H9 (cell line): ENCODE data around the gene STMN1. TPM values are rescaled to one million over a fixed set of nuclear protein-coding genes. Genes with fewer than 3 reads are reported as not detected.

Source experiments
- DNase-seq: peaks from one replicate; pipeline ENCODE4 v3.0.0-alpha.2; 2017
- H2AFZ ChIP-seq: one replicate; pipeline ENCODE4 v1.6.1; 2013; ENCODE audit warnings: mild to moderate bottlenecking, low read length, control low read depth, moderate library complexity
- H2AK5ac ChIP-seq: 2 replicates; pipeline ENCODE4 v1.6.1; 2013; ENCODE audit warnings: low read length, control low read depth, mixed read lengths; ENCODE audit not compliant: insufficient read length
- H2BK120ac ChIP-seq: one replicate; pipeline ENCODE4 v1.6.1; 2013; ENCODE audit warnings: low read depth, mild to moderate bottlenecking, low read length, control low read depth, inconsistent platforms; ENCODE audit not compliant: poor library complexity, severe bottlenecking
- H2BK12ac ChIP-seq: 2 replicates; pipeline ENCODE4 v1.6.1; 2013; ENCODE audit warnings: low read length, control low read depth, mixed read lengths, low read depth; ENCODE audit not compliant: insufficient read length
- H2BK15ac ChIP-seq: 2 replicates; pipeline ENCODE4 v1.6.1; 2013; ENCODE audit warnings: low read depth, low read length, control low read depth
- H2BK20ac ChIP-seq: one replicate; pipeline ENCODE4 v1.6.1; 2013; ENCODE audit warnings: low read depth, mild to moderate bottlenecking, low read length, control low read depth, inconsistent platforms; ENCODE audit not compliant: poor library complexity, severe bottlenecking
- H2BK5ac ChIP-seq: 2 replicates; pipeline ENCODE4 v1.6.1; 2013; ENCODE audit warnings: low read length, control low read depth, mixed read lengths; ENCODE audit not compliant: insufficient read length
- H3K14ac ChIP-seq: 2 replicates; pipeline ENCODE4 v1.6.1; 2013; ENCODE audit warnings: low read length, control low read depth; ENCODE audit not compliant: insufficient read depth
- H3K18ac ChIP-seq: 2 replicates; pipeline ENCODE4 v1.6.1; 2013; ENCODE audit warnings: low read depth, mild to moderate bottlenecking, mixed read lengths, low read length, control low read depth; ENCODE audit not compliant: insufficient read length
- H3K23ac ChIP-seq: 2 replicates; pipeline ENCODE4 v1.6.1; 2013; ENCODE audit warnings: low read length, control low read depth, mixed read lengths, low read depth; ENCODE audit not compliant: insufficient read length
- H3K23me2 ChIP-seq: 2 replicates; pipeline ENCODE4 v1.6.1; 2013; ENCODE audit warnings: low read depth, mild to moderate bottlenecking, mixed read lengths, low read length, control low read depth; ENCODE audit not compliant: insufficient read length, poor library complexity, severe bottlenecking
- H3K27ac ChIP-seq: 2 replicates; pipeline ENCODE4 v1.5.1; 2013; ENCODE audit warnings: low read length, control low read depth, mixed read lengths, low read depth; ENCODE audit not compliant: insufficient read length
- H3K27me3 ChIP-seq: 2 replicates; pipeline ENCODE4 v1.6.1; 2013; ENCODE audit warnings: low read length, control low read depth, inconsistent platforms; ENCODE audit not compliant: insufficient read depth
- H3K4ac ChIP-seq: 2 replicates; pipeline ENCODE4 v1.6.1; 2013; ENCODE audit warnings: low read depth, mild to moderate bottlenecking, control low read depth, inconsistent platforms, low read length, moderate library complexity
- H3K4me1 ChIP-seq: 2 replicates; pipeline ENCODE4 v1.6.1; 2013; ENCODE audit warnings: low read length, control low read depth, inconsistent platforms; ENCODE audit not compliant: insufficient read depth
- H3K4me2 ChIP-seq: 2 replicates; pipeline ENCODE4 v1.6.1; 2013; ENCODE audit warnings: low read length, control low read depth, mixed read lengths; ENCODE audit not compliant: insufficient read length, insufficient read depth
- H3K56ac ChIP-seq: 2 replicates; pipeline ENCODE4 v1.6.1; 2013; ENCODE audit warnings: low read depth, mild to moderate bottlenecking, mixed read lengths, low read length, control low read depth; ENCODE audit not compliant: insufficient read length
- H3K79me1 ChIP-seq: 2 replicates; pipeline ENCODE4 v1.6.1; 2013; ENCODE audit warnings: low read depth, mild to moderate bottlenecking, moderate library complexity, low read length, control low read depth, inconsistent platforms; ENCODE audit not compliant: insufficient read depth, poor library complexity, severe bottlenecking
- H3K79me2 ChIP-seq: 2 replicates; pipeline ENCODE4 v1.6.1; 2013; ENCODE audit warnings: low read length, control low read depth, inconsistent platforms; ENCODE audit not compliant: insufficient read depth
- H3K9ac ChIP-seq: 2 replicates; pipeline ENCODE4 v1.6.1; 2013; ENCODE audit warnings: low read length, control low read depth, mixed read lengths; ENCODE audit not compliant: insufficient read length; ENCODE audit errors: extremely low read depth
- H3K9me3 ChIP-seq: one replicate; pipeline ENCODE4 v1.6.1; 2013; ENCODE audit warnings: low read depth, low read length, inconsistent platforms; ENCODE audit not compliant: control insufficient read depth
- H3T11ph ChIP-seq: one replicate; pipeline ENCODE4 v1.6.1; 2013; ENCODE audit warnings: mild to moderate bottlenecking, low read length, control low read depth, inconsistent platforms
- H4K20me1 ChIP-seq: one replicate; pipeline ENCODE4 v1.6.1; 2013; ENCODE audit not compliant: control insufficient read depth, insufficient read length, insufficient read depth
- H4K5ac ChIP-seq: 2 replicates; pipeline ENCODE4 v1.6.1; 2013; ENCODE audit warnings: low read depth, mild to moderate bottlenecking, mixed read lengths, low read length, control low read depth; ENCODE audit not compliant: insufficient read length
- H4K8ac ChIP-seq: replicated peaks from 2 replicates; pipeline ENCODE4 v1.6.1; 2013; ENCODE audit warnings: low read length, control low read depth, mixed read lengths, low read depth; ENCODE audit not compliant: insufficient read length
- H4K91ac ChIP-seq: 2 replicates; pipeline ENCODE4 v1.6.1; 2013; ENCODE audit warnings: low read depth, mild to moderate bottlenecking, moderate library complexity, mixed read lengths, low read length, control low read depth; ENCODE audit not compliant: insufficient read length
- H3K27ac Mint-ChIP-seq, 3 experiments: 2 replicates in 2 of 3; 3 replicates in 1 of 3; pipeline ENCODE4 v1.8.0; 2020 to 2021; ENCODE audit warnings: mixed read lengths in 3 of 3, mild to moderate bottlenecking in 1 of 3, moderate library complexity in 1 of 3
- H3K27me3 Mint-ChIP-seq: 2 replicates; pipeline ENCODE4 v1.8.0; 2021; ENCODE audit warnings: low read depth, mild to moderate bottlenecking, moderate library complexity, mixed read lengths
- H3K36me3 Mint-ChIP-seq, 3 experiments: 2 replicates in 2 of 3; 3 replicates in 1 of 3; pipeline ENCODE4 v1.8.0; 2020 to 2021; ENCODE audit warnings: low read depth in 3 of 3, mixed read lengths in 3 of 3; ENCODE audit not compliant: insufficient read depth in 1 of 3
- H3K4me1 Mint-ChIP-seq, 2 experiments: 2 replicates each; pipeline ENCODE4 v1.8.0; 2020; ENCODE audit warnings: mixed read lengths in 2 of 2
- H3K4me3 Mint-ChIP-seq, 2 experiments: 2 replicates in 1 of 2; 3 replicates in 1 of 2; pipeline ENCODE4 v1.8.0; 2020 to 2021; ENCODE audit warnings: mild to moderate bottlenecking in 2 of 2, mixed read lengths in 2 of 2, moderate library complexity in 1 of 2
- H3K9me3 Mint-ChIP-seq, 2 experiments: 2 replicates in 1 of 2; 3 replicates in 1 of 2; pipeline ENCODE4 v1.8.0; 2020; ENCODE audit warnings: mild to moderate bottlenecking in 2 of 2, mixed read lengths in 2 of 2, moderate library complexity in 1 of 2
- CTCF ChIP-seq: fragments of 200-600 bp; sonication (generic); conservative IDR thresholded peaks from 3 replicates; pipeline ENCODE4 v1.8.0; 2021; ENCODE audit warnings: antibody characterized with exemption, mild to moderate bottlenecking
- WGBS: extraction: QIAGEN DNeasy Blood & Tissue Kit; methylation state at CpG from one replicate; pipeline ENCODE4 v1.1.7; 2013; ENCODE audit warnings: missing lambda C conversion rate, low lambda C conversion rate, mixed read lengths; ENCODE audit not compliant: insufficient read length; ENCODE audit errors: extremely low coverage; 5-methylcytosine and 5-hydroxymethylcytosine counted together
- total RNA-seq: library from RNA; stranded (reverse); gene quantifications from 2 replicates; pipeline ENCODE4 v1.2.1, GENCODE V29; 2021

STMN1 gene
- total RNA-seq, 1 experiment from 2014 or later = 500 TPM

- H3K14ac ChIP-seq = no peak overlapping the region
- H3K27me3 ChIP-seq = no peaks in the 10 kb centered on the region; the same call in 1 of the 2 replicates
- Mint-ChIP-seq H3K9me3 (no peaks in the 10 kb centered on the region), H3K4me1 (peaks cover 14 to 16% of the 10 kb centered on the region in 2 experiments), H3K4me3 (no peak overlapping the region), H3K36me3 (no peaks in the 10 kb centered on the region; a peak in 2 of 7 replicates), H3K27ac (no peak overlapping the region), H3K27me3 (peaks cover 37% of the 10 kb centered on the region)
- no peak overlapping the region for H3K4me2 ChIP-seq
- no peaks in the 10 kb centered on the region for H3K79me2 ChIP-seq
- no peak overlapping the region for H3K56ac ChIP-seq
- H2AK5ac ChIP-seq = no peak overlapping the region
- H2BK5ac ChIP-seq = no peak overlapping the region
- no peak overlapping the region for H3T11ph ChIP-seq
- H4K5ac ChIP-seq = no peak overlapping the region
- H3K79me1 ChIP-seq = no peaks in the 10 kb centered on the region
- H3K23ac ChIP-seq = no peak overlapping the region
- no peak overlapping the region for H2BK120ac ChIP-seq
- WGBS = no CpG with 5 or more reads among the region's 2 CpGs
- peaks cover 7% of the 10 kb centered on the region for H3K23me2 ChIP-seq
- DNase-seq = no peak
- H3K4me1 ChIP-seq = no peaks in the 10 kb centered on the region; the same call in 1 of the 2 replicates
- H3K4ac ChIP-seq = no peak overlapping the region
- H4K20me1 ChIP-seq = no peaks in the 10 kb centered on the region
- H3K27ac ChIP-seq = no peak overlapping the region
- H3K18ac ChIP-seq = no peak overlapping the region
- H3K9ac ChIP-seq = no peak overlapping the region
- no peak overlapping the region for H2BK20ac ChIP-seq
- H3K9me3 ChIP-seq = no peaks in the 10 kb centered on the region
- H2BK12ac ChIP-seq = no peak overlapping the region
- no peak overlapping the region for H2BK15ac ChIP-seq
- no peak for TF ChIP-seq CTCF
- H4K8ac ChIP-seq = no peak overlapping the region
- H2AFZ ChIP-seq = no peak overlapping the region
- no peak overlapping the region for H4K91ac ChIP-seq
Measured at GRCh38 chr1:25877155-25877554, 29.1 kb downstream of the STMN1 start.
